Measurements from ENCODE around the gene SPRR2A.
"Not testable (repeated sequence)": the region's sequence is repeated elsewhere in the genome, so short reads cannot be mapped to it uniquely, and the experiment has no call there.

The SPRR2A gene

GRCh38 chr1:153025797-153026196 lies 31.5 kb downstream of the SPRR2A start:
- DNase-seq (ENCODE audit: low read depth in 2 of 2), result no peak

- no peak for DNase-seq (ENCODE audit: low read depth in 2 of 2)
These were observed 32.9 kb downstream of the SPRR2A start for GRCh38 chr1:153024413-153024812.

- no peak for DNase-seq (ENCODE audit: low read depth in 2 of 2)
These were observed 34.2 kb downstream of the SPRR2A start for GRCh38 chr1:153023109-153023508.

GRCh38 chr1:153022340-153022739 lies 35.0 kb downstream of the SPRR2A start:
- DNase-seq (ENCODE audit: low read depth in 2 of 2), result not testable (repeated sequence)

GRCh38 chr1:153021829-153022228 lies 35.5 kb downstream of the SPRR2A start:
- not testable (repeated sequence) for DNase-seq (ENCODE audit: low read depth in 2 of 2)

GRCh38 chr1:153011235-153011758 lies 46.0 kb downstream of the SPRR2A start:
- not testable (repeated sequence) for DNase-seq (ENCODE audit: low read depth in 2 of 2)
